Activated CD8-positive, alpha-beta memory T cell treated with anti-CD3 and anti-CD28 coated beads for 24 hours (primary cell): ENCODE results near the gene SBK2.

Source experiments
- DNase-seq: peaks from one replicate; pipeline ENCODE4 v3.0.0-alpha.2; 2020

The SBK2 gene

DNA sequence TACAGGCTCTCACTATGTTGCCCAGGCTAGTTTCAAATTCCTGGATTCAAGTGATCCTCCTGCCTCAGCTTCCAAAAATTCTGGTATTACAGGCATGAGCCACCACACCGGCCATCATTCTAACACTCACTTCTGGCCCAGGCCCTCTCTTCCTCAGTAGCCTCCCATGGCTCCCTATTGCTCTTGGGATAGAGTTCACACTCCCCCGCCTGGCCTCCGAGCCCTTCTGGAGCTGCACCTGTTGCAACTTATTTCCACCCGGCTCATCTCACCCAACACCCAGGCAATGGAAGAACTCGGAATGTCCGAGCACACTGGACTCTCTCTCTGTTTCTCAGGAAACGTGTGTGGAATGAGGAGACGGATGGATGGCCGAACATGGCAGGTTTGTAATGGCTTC lies 17.4 kb upstream of the SBK2 start:
- DNase-seq: no peak

DNA sequence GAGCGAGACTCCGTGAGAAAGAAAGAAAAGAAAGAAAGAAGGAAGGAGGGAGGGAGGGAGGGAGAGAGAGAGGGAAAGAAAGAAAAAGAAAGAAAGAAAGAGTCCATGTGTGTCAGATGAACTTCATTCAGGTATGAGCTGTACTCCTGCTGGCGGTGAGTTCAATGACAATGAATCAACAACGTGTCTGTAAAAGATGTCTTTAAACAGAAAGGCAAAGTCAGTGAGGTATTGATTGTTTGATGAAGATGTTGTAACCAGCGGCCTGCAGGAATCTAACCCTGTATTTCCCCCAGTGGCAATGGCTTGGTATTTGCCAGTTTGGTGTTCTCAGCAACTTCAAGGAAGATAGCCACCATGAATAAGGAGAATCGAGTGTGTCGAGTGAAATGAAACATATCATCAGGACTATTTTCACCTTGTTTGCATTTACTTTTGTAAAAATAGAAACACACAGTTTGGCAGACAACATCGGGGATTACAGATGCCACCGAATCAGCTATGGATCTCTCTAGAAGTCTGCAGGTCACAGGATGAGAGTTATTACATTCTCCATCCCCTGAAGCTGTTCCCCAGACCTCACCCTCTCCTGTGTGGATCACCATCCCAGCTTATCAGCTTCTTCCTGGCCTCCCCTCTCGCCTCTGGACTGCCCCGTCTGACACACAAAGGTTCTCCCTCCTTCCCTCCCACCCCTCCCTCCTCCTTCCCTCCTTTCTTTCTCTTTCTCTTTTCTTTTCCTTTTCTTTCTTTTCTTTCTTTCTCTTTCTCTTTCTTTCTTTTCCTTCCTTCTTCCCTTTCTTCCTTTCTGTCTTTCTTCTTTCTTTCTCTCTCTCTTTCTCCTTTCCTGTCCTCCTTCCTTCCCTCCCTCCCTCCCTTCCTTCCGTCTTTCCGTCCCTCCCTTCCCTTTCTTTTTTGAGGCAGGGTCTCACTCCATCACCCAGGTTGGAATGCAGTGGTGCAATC lies 16.6 kb upstream of the SBK2 start:
- DNase-seq: no peak

DNA sequence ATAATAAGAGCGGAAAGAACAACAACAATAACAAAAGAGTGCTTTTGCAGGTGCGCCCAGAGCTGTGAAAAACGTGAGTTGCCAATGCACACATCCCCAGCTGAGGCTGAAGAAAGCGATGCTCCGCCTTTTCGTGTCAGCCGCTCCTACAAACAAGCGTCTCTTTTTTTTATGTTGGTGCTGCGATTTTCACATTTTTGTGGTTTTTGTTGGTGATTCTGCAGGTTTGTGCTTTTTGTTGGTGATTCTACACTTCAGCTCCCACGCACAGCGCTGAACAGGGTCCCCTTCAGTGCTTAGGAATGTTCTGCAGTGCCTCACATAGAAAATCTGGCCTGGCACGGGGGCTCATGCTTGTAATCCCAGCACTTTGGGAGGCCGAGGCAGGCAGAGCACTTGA lies 15.7 kb upstream of the SBK2 start:
- DNase-seq: no peak

DNA sequence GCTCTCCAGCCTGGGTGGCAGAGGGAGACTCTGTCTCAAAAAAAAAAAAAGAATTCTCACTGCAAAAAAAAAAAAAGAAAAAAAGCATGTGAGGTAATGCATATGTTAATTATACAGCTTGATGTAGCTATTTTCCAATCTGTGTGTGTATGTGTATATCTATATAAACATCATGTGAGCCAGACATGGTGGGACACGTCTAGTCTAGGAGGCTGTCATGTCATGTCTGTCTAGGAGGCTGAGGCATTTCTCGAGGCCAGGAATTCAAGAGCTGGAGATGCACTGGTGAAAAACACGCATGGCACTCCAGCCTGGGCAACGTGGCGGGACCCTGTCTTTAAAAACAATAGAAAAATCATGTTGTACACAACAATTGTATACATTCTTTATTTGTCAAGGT lies 15.3 kb upstream of the SBK2 start:
- no peak for DNase-seq

DNA sequence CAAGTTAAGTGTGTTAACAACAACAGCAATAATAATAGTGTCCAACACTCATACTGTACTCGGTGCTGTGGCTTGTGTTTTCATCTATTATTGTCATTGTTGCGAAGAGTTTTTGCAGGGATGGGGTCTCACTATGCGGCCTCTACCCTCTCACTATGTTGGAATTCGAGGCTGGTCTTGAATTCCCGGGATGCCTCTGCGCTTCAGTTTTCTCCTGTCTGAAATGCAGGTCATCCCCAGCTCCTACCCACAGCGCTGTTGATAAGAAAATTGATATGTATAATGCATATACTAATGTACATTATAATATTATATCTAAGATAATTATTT lies 13.4 kb upstream of the SBK2 start:
- DNase-seq: no peak

DNA sequence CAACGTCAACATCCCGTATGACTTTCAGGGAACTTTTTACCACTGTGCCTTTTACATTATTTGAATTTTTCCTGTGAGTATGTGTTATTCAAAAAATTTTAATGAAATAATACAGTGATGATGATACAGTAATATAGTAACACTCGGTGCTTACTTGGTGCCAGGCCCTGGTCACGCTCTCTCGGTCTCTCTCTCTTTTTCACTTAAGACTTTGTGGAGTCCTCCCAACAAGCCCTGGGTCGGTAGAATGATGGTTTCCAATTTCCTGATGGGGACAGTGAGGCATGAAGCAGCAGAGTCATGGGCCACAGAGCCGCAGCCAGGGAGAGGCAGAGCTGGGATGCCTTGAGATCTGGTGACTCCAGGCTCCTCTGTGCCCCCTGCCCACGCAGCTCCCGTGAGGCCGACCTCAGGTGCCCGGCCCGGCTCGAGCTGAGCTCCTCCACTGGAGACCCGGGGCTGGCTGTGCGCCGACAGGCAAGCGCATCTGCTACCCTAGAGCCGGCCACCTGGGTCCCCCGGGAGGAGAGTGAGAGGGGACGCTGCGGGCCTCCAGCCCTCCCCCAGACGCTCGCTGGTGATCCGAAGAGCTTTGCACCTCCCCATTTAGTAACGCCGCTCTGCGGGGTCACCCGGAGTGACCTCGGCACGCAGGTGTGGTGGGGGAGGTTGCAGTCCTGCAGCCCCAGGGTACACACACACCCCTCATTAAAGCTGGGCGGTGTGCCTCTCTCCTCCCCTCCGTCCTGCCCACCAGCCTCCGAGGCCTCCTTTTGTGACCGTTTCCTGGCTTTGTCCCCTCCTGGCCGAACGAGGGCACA lies 12.8 kb upstream of the SBK2 start:
- DNase-seq: no peak

DNA sequence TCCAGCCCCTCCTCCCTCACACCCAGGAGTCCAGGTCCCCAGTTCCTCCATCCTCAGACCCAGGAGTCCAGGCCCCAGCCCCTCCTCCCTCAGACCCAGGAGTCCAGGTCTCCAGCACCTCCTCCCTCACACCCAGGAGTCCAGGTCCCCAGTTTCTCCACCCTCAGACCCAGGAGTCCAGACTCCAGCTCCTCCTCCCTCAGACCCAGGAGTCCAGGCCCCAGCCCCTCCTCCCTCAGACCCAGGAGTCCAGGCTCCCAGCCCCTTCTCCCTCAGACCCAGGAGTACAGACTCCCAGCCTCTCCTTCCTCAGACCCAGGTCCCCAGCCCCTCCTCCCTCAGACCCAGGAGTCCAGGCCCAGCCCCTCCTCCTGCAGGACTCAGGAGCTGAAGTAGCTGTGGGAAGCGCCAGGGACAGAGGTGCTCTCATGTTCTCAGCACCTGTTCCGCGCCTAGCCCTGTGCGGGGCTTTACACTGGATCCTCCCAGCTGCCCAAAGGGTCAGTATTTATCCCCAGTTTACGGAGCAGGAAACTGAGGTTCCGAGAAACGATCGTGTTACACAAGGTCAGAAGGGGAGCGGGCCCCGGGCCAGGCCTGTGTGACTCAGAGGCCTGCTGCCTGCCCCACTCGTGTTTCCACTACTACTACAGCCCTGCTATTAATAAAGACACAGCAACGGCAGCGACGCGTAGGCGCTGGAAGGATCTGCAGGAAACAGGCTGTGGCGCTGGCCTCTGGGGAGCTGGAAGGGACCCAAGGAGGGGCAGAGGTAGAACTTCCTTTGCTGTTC lies 10.1 kb upstream of the SBK2 start:
- DNase-seq: no peak

DNA sequence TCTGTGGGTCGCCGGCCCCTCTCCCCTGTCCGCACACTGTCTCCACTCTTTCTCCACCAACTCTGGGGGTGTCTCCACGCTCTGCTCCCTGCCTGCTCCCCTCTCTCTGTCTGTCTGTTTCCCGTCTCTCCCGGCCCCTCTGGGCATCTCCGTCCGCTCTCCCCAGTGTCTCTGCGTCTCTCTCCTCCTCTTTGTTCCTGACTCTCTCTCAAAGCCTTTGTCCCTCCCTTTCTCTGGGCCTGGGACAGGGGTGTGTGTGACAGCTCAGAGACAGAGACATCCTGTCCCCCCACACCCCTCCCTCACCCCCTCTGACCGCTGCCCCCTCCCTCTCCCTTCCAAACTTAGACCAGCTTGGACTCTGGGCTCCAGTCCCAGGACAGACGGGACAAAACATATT lies 9.1 kb upstream of the SBK2 start:
- DNase-seq: no peak

DNA sequence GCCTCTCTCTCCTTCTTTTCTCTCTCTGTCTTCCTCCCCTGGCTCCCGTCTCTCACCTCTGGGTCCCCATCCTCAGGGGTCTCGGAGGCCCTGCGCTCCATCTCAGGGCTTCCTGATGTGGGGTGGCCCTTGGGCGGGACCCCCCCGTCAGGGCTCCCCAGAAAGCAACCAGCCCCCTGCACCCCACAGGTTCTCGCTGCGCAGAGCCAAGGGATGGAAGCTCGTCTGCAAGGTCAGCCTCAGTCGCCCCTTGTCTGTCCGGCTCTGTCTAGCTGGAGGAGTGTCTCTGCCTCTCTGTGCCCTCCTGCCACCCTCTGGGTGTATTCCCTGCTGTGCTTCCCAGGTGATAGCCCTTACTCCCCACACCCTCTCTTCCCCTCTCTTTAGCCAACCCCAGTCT lies 8.5 kb upstream of the SBK2 start, which contains the start of gene SBK3:
Gene SBK3, minus strand, starts transcription at position 101 of the 400 bp plus-strand sequence. Its CDS starts 0 bp downstream, at position 101.
- DNase-seq: no peak

DNA sequence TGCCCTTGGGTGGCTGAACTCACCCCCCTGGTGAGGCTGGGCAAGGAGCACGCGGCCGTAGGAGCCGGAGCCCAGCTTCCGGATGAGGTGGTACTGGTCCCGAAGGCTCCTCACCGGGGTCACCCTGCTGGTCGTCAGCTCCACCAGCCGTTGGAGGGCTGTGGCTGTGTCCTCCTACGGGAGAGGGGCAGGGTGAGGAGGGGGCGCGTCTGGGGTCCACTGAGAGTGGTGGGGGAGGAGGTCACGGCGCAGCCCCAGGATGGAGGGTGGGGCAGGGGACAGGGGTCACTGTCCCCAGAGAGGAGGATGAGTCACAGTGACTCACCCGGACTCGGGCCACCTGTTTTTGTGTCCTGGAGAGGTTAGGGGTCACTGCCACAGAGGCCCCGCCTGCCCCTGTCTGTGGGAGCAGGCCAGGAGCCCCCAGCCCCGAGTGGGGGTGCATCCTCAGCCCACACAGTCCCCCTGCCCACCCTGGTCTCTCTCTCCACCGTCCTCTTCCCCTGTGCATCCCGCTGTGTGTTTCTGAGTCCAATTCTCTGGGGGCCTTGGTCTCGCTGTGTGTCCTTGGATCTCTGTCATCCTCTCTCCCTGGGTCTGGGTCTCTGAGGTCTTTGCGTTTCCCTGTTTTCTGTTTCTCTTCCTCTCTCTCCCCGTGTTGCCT lies 8.0 kb upstream of the SBK2 start:
- no peak for DNase-seq

DNA sequence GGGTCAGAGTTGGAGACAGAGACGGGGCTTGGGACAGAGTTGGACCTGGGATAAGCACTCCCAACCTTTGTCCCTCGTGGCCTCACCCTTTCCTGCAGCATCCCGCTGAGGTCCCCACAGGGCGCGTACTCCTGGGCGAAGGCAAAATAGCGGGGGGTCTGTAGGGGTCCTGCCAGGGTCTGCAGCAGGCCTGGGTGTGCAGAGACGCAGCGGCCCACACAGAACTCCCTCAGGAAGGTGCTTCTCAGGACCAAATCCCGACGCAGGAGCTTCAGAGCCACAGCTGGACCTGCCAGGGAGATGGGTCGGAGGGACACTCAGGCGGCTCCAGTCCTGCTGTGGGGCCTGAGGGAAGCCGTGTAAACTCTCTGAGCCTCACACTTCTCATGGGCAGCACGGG lies 7.1 kb upstream of the SBK2 start:
- no peak for DNase-seq

DNA sequence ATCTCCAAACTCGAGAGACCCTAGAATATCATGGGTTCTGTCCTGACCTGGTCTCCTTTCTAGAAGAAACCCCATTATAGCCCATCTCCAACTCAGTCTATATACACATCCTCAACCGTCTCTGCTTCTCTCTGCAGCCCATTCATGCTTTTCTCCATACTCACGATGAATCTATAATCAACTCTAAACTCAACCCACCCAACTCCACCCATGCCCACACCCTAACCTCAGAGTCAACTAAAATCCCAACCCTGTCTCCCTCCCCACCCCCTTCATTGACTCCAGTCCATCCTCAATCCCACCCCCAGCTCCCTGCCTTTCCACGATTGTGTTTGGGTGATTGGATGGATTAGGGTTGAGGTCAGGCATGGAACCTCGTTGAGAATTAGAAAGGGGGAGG lies 6.6 kb upstream of the SBK2 start:
- DNase-seq: no peak

DNA sequence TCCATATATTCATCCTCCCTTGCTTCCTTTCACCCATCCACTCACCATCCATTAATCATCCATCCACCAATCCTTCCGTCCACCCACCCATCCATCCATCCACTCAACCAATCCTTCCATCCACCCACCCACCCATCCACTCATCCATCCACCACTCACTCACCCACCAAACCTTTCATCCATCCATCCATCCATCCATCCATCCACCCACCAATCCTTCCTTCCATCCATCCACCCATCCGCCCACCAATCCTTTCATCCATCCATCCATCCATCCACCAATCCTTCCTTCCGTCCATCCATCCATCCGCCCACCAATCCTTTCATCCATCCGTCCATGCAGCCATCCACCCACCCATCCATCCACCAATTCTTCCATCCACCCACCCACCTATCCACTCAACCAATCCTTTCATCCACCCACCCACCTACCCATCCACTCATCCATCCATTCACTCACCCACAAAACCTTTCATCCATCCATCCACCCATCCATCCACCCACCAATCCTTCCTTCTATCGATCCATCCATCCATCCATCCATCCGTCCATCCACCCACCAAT lies 5.4 kb upstream of the SBK2 start:
- DNase-seq: no peak

DNA sequence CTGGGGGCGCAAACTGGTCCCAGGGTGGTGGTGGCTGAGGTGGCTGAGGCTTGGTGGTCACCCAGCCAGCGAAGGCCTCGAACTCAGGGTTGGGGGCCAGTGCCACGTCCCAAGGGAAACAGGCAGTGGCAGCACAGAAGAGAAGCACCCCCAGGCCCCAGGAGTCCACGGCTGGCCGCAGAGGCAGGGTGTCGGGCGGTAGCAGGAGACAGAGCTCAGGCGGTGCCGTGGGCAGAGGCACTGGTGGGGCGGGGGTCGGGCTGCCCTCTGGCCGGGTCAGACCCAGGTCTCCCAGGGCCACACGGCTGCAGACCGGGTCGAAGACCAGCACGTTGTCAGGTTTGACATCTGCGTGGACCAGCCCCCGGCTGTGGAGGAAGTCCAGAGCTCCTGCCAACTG lies 4.2 kb upstream of the SBK2 start:
- no peak for DNase-seq

DNA sequence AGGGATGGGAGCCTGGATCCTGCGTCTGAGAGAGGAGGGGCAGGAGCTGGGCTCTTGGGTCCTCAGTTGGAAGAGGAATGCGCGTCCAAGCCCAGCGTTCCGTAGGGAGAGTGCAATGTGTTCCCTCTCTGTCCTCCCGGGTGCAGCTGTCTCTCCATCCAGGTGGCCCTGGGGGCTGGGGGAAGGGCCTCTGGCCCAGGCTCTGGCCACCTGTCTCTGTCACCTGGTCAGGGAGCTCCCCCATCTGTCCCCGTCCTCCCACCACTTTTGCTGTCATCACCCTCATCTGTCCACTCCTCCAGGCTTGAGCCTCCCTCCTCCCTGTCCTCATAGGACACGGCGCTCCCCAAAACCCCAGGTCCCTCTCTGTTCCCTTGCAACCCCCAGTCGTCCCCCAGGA lies 3.7 kb upstream of the SBK2 start:
- no peak for DNase-seq

DNA sequence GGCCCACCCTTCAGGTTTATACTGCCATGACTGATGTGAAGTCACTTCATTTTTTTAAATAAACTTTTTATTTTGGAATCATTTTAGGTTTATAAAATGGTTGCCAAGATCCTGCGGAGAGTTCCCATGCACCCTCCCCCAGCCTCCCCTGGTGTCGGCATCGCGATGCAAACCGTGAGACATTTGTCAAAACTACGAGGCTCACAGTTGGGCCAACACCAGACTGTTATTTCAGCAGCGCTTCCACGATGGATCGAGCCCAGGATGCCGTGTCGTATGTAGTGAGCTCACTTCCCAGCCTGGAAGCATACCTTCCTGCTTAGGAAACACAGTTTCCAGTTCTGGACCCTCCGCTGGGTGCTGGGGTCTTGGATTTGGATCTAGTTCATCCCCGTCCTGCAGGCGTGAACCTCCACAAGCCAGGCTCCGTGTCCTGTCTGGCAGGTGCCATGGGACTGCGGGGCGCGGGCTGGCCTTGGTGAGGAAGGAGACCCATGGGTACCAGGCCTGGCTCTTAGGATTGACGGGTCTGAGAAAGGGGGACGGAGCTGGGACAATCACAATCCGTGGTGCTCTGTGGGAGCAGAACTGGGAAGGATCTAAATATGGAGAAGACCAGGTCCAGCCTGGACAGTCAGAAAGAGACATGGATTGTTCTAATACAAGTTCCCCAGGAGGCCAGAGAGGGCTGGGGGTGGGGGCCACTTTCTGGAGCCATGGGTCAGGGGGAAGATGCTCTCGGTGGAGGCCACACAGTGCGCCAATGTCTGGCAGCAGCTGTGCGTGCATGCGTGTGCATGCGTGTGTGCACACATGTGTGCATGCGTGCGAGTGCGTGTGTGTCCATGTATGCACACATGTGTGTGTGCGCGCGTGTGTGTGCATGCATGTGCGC lies 2.4 kb upstream of the SBK2 start:
- no peak for DNase-seq

DNA sequence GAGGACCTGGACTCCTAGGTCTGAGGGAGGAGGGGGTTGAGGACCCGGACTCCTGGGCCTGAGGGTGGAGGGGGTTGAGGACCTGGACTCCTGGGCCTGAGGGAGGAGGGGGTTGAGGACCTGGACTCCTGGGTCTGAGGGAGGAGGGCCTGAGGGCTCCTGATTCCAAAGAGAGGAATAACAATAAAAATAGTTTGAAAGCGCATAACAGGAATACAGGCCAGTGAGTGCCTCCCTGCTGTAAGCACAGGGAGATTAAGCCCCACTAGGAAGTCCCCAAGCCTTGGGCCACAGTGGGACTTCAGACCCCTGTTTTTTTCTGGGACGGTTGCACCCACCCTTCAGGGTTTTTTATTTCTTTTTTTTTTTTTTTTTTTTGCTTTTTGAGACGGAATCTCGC lies 1.2 kb upstream of the SBK2 start:
- no peak for DNase-seq

DNA sequence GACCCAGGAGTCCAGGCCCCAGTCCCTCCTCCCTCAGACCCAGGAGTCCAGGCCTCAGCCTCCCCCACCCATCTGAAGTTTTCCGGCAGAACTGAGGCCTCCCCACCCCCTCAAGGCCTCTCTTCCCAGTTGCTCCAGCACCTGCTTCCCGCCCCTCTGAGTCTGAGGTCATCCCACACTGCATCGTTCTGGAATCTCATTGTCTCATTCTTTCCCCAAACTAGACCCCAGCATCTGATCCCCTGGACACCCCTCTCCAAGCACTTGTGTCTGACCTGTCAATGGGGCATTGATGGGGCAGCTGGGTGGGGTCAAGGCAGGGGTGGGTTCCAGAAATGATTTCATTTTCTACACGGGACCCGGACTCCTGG lies 793 bp upstream of the SBK2 start:
- DNase-seq: no peak

DNA sequence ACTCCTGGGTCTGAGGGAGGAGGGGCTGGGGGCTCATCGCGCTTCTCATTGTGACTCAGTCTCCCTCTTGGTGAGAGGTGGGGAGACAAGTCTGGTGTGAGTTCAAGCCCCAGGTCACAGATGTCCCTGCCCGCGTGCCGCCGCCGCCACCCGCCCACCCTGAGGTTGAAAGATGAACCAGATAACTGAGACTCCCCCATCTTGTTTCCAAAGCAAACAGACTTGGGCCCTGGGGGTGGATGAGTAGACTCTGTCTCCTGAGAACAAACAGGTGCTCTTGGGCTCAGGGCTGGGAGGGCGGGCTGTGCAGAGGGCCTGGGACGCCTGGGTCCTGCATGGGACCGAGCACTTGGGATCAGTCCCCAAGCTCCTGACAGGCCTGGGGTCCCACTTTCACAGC lies 567 bp downstream of the SBK2 start:
- no peak for DNase-seq

DNA sequence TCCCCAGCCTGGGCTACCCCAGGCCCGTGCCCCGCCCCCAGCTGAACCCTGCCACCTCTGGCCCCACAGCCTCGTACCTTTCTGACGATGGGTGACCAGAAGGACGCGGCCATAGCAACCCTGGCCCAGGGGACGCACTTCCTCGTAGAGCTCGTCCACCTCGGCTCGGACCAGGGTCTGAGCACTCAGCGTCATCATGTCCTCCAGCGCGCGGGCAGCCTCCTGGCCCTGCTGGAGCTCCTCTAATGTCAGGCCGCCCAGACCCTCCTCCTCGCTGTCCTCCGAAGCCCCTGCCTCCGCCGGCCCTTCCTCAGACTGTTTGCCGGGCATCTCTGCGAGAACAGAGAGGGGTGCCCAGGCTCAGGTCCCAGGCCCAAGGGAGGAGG lies 975 bp downstream of the SBK2 start:
- DNase-seq: no peak

DNA sequence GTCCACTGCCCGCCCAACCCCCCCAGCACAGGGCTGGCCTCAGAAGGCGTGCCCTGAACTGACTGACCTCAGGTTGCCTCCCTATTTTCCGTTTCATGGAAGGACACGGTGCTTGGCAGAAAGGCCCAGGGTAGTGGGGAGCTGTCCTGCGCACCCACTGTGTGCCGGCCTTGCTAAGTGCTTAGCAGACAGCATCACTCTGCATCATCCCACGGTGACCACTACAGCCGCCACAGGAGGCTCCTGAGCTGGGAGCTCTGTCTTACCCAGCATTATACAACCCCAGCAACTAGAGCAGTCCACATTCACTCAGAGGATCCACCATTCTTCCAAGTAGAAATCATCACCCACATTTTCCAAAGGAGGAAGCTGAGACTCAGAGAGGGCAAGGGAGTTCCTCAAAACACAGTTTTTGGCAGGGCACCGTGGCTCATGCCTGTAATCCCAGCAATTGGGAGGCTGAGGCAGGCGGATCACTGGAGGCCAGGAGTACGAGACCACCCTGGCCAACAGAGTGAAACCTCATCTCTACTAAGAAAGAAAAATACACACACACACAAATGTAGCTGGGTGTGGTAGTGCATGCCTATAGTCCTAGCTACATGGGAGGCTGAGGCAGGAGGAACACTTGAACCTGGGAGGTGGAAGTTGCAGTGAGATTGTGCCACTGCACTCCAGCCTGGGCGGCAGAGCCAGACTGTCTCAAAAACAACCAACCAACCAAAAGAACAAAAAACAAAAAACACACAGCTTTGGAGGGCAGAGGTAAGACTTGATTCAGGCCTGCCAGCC lies 1.6 kb downstream of the SBK2 start:
- no peak for DNase-seq
